Keratinocyte (primary cell): ENCODE results near the gene HNRNPAB. TPM values are rescaled to one million over a fixed set of nuclear protein-coding genes. Genes with fewer than 3 reads are reported as not detected.

ENCODE experiments used
- DNase-seq: peaks from one replicate; pipeline ENCODE4 v3.0.0-alpha.2; 2011; ENCODE audit warnings: low read depth, missing footprints, low spot score
- FAIRE-seq: peaks from 2 replicates; lab custom pipeline; 2011; peaks lifted over from hg19 to GRCh38; lab: Jason Lieb, UNC
- H2AFZ ChIP-seq: 2 replicates; pipeline ENCODE4 v1.6.0; 2012; ENCODE audit warnings: low read length, control low read depth, inconsistent platforms; ENCODE audit not compliant: control insufficient read depth
- H3K27ac ChIP-seq: 2 replicates; pipeline ENCODE4 v1.5.1; 2011; ENCODE audit warnings: low read length; ENCODE audit not compliant: control insufficient read depth, insufficient read depth
- H3K27me3 ChIP-seq: 3 replicates; pipeline ENCODE4 v1.6.0; 2011; ENCODE audit warnings: low read length; ENCODE audit not compliant: control insufficient read depth, insufficient read depth; ENCODE audit errors: extremely low read depth
- H3K36me3 ChIP-seq, 2 experiments: 2 replicates in 1 of 2; 3 replicates in 1 of 2; pipeline ENCODE4 v1.5.1; 2011; ENCODE audit warnings: low read length in 2 of 2, mild to moderate bottlenecking in 1 of 2; ENCODE audit not compliant: control insufficient read depth in 2 of 2, insufficient read depth in 2 of 2; ENCODE audit errors: extremely low read depth in 1 of 2
- H3K4me1 ChIP-seq: 3 replicates; pipeline ENCODE4 v1.5.1; 2011; ENCODE audit warnings: low read length; ENCODE audit not compliant: control insufficient read depth, insufficient read depth; ENCODE audit errors: extremely low read depth
- H3K4me2 ChIP-seq: 3 replicates; pipeline ENCODE4 v1.6.0; 2011; ENCODE audit warnings: low read depth, low read length; ENCODE audit not compliant: control insufficient read depth, insufficient read depth; ENCODE audit errors: extremely low read depth
- H3K4me3 ChIP-seq, 3 experiments: fragments of 200-600 bp in 1 of 3; sonication (generic) in 1 of 3; 2 replicates in 2 of 3; 3 replicates in 1 of 3; pipeline ENCODE4 v1.5.1; 2011 to 2016; ENCODE audit warnings: low read length in 3 of 3, mild to moderate bottlenecking in 3 of 3, control low read depth in 2 of 3, inconsistent platforms in 1 of 3, low read depth in 1 of 3, mixed read lengths in 1 of 3, mixed run types in 1 of 3, moderate library complexity in 1 of 3; ENCODE audit not compliant: control insufficient read depth in 2 of 3, insufficient read depth in 2 of 3; ENCODE audit errors: extremely low read depth in 1 of 3
- H3K79me2 ChIP-seq: 2 replicates; pipeline ENCODE4 v1.6.0; 2012; ENCODE audit warnings: low read length; ENCODE audit not compliant: control insufficient read depth, insufficient read depth
- H3K9ac ChIP-seq: 3 replicates; pipeline ENCODE4 v1.6.0; 2011; ENCODE audit warnings: low read length; ENCODE audit not compliant: control insufficient read depth, insufficient read depth; ENCODE audit errors: extremely low read depth
- H3K9me1 ChIP-seq: 3 replicates; pipeline ENCODE4 v1.6.0; 2011; ENCODE audit warnings: low read length; ENCODE audit not compliant: control insufficient read depth, insufficient read depth; ENCODE audit errors: extremely low read depth
- H3K9me3 ChIP-seq: 2 replicates; pipeline ENCODE4 v1.5.1; 2012; ENCODE audit warnings: low read depth, low read length; ENCODE audit not compliant: control insufficient read depth
- H4K20me1 ChIP-seq: 3 replicates; pipeline ENCODE4 v1.6.0; 2011; ENCODE audit warnings: low read length; ENCODE audit not compliant: control insufficient read depth, insufficient read depth; ENCODE audit errors: extremely low read depth
- EZH2 ChIP-seq: IDR thresholded peaks from one replicate; pipeline ENCODE4 v1.6.1; 2012; ENCODE audit warnings: inconsistent platforms, mild to moderate bottlenecking, low read length, moderate library complexity
- dilution Hi-C: fragments of 300-500 bp; cut with MboI; formaldehyde crosslinking; loops from one replicate; pipeline ENCODE4 v1.7.0; 2020; ENCODE audit warnings: low sequenced_read_pairs; ENCODE audit not compliant: extremely low pct_ligation_motif_present
- polyA plus RNA-seq, 5 experiments: library from polyadenylated mRNA; depleted of rRNA in 3 of 5; stranded (reverse) in 3 of 5; stranded (forward) in 1 of 5; unstranded in 1 of 5; fragments of >200 nt; gene quantifications; 1 replicate in 1 of 5; 2 replicates in 3 of 5; 3 replicates in 1 of 5; pipeline versions ENCODE4 v1.2.1 to v1.2.3, GENCODE V29; 2011 to 2012; ENCODE audit warnings: missing spikeins in 2 of 5, low read depth in 1 of 5, low replicate concordance in 1 of 5
- TF ChIP-seq, protein P1 (sequence below), 3 experiments: IDR thresholded peaks in 1 of 3; conservative IDR thresholded peaks in 1 of 3; optimal IDR thresholded peaks in 1 of 3; 2 replicates in 2 of 3; 3 replicates in 1 of 3; pipeline versions ENCODE3 to v1.5.1; 2011; ENCODE audit warnings: low read length in 3 of 3, mild to moderate bottlenecking in 3 of 3, moderate library complexity in 2 of 3, control low read depth in 1 of 3, inconsistent platforms in 1 of 3; ENCODE audit not compliant: insufficient read depth in 2 of 3; ENCODE audit errors: extremely low read depth in 1 of 3

HNRNPAB gene
- polyA plus RNA-seq, 1 donor (not counting 4 experiments of a cell fraction or from before 2014, with no cell fraction given) = 161 TPM

DNA sequence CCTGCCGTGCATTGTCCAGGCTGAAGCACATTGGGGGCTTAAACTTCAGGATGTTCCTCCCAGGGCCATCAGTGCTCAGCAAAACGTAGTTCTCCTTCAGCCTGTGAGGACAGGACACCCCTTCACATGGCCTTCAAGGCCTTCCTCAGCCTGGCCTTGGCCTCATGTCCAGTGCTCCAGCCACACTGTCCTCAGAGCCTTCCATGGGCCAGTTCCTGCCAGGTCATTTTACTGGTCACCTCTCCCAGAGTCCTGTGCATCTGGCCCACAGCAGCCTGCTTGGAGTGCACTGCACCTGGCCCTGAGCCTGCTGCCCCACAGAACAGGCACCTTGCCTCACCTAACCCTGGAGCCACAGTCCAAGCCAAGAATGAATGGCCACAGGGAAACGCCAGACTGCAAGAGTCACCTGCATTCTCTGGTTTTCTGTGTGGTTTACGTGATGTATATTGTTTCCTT lies 8.7 kb downstream of the HNRNPAB start:
- no peak for DNase-seq
- H3K36me3 ChIP-seq = peaks cover 49 to 53% of the 10 kb centered on the region in 2 experiments
- H3K27me3 ChIP-seq = no peaks in the 10 kb centered on the region
- H3K4me2 ChIP-seq = no peak overlapping the region
- no peak overlapping the region for H3K4me3 ChIP-seq
- TF ChIP-seq, protein P1, sequence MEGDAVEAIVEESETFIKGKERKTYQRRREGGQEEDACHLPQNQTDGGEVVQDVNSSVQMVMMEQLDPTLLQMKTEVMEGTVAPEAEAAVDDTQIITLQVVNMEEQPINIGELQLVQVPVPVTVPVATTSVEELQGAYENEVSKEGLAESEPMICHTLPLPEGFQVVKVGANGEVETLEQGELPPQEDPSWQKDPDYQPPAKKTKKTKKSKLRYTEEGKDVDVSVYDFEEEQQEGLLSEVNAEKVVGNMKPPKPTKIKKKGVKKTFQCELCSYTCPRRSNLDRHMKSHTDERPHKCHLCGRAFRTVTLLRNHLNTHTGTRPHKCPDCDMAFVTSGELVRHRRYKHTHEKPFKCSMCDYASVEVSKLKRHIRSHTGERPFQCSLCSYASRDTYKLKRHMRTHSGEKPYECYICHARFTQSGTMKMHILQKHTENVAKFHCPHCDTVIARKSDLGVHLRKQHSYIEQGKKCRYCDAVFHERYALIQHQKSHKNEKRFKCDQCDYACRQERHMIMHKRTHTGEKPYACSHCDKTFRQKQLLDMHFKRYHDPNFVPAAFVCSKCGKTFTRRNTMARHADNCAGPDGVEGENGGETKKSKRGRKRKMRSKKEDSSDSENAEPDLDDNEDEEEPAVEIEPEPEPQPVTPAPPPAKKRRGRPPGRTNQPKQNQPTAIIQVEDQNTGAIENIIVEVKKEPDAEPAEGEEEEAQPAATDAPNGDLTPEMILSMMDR (optimal IDR thresholded peaks at IDR 0.05 in 1 of 3, IDR thresholded peaks at IDR 0.05 in 1 of 3, conservative IDR thresholded peaks at IDR 0.05 in 1 of 3; ENCODE audit: extremely low read depth in 1 of 3, insufficient read depth in 2 of 3, low read length in 3 of 3) = no peak
- TF ChIP-seq EZH2 = no peak
- H3K9me1 ChIP-seq = peaks cover 4% of the 10 kb centered on the region
- no peaks in the 10 kb centered on the region for H3K9me3 ChIP-seq
- H3K4me1 ChIP-seq = no peaks in the 10 kb centered on the region
- no peak for FAIRE-seq
- peaks cover 32% of the 10 kb centered on the region for H4K20me1 ChIP-seq
- dilution Hi-C loops = no loop called here
- no peak overlapping the region for H2AFZ ChIP-seq
- no peak overlapping the region for H3K9ac ChIP-seq
- H3K27ac ChIP-seq = no peak overlapping the region
- peaks cover 8% of the 10 kb centered on the region for H3K79me2 ChIP-seq

DNA sequence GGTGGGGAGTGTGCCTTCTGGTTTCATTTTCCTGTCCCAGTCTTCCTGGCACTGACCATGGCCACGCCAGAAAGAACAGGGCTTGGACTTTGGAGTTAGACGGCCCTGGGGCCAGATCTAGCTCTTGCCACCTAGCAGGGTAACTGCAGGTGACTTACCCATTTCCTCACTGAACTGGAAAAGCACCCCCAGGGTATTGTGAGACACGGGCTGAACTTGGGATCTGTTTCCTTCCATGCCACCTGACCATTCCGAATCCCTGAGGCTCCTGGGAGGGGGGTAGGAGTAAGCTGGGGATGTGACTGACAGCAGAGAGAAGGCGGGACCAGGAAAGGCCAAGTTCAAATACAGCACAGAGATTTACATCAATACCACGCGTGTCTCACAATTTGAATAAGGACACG lies 9.4 kb downstream of the HNRNPAB start:
- no peak for FAIRE-seq
- no peak for DNase-seq
- Histone ChIP-seq H3K9me3 (no peaks in the 10 kb centered on the region), H3K79me2 (peaks cover 6% of the 10 kb centered on the region), H4K20me1 (peaks cover 30% of the 10 kb centered on the region), H3K9ac (no peak overlapping the region), H2AFZ (no peak overlapping the region), H3K36me3 (peaks cover 46 to 51% of the 10 kb centered on the region in 2 experiments), H3K4me3 (no peak overlapping the region), H3K4me2 (no peak overlapping the region), H3K27ac (no peak overlapping the region), H3K9me1 (peaks cover 4% of the 10 kb centered on the region), H3K27me3 (no peaks in the 10 kb centered on the region), H3K4me1 (no peaks in the 10 kb centered on the region)
- dilution Hi-C loops = no loop called here
- TF ChIP-seq, protein P1 (optimal IDR thresholded peaks at IDR 0.05 in 1 of 3, IDR thresholded peaks at IDR 0.05 in 1 of 3, conservative IDR thresholded peaks at IDR 0.05 in 1 of 3; ENCODE audit: extremely low read depth in 1 of 3, insufficient read depth in 2 of 3, low read length in 3 of 3) = no peak
- no peak for TF ChIP-seq EZH2
